K562 (cell line): ENCODE measurements around the gene HHLA2. TPM values are rescaled to one million over a fixed set of nuclear protein-coding genes. Genes with fewer than 3 reads are reported as not detected.

Experiments used
- CHD2 ChIP-seq: IDR thresholded peaks from 2 replicates; pipeline ENCODE4 v1.6.1; 2011; ENCODE audit warnings: low read depth, low read length
- ESRRB ChIP-seq: fragments of 250-450 bp; sonication (Bioruptor Pico); IDR thresholded peaks from 2 replicates; pipeline ENCODE4 v1.5.0; 2020; ENCODE audit warnings: mild to moderate bottlenecking, moderate library complexity, borderline replicate concordance
- LCOR ChIP-seq: sonication (generic); formaldehyde crosslinking; IDR thresholded peaks from 2 replicates; pipeline ENCODE4 v1.8.0; 2022; ENCODE audit warnings: mild to moderate bottlenecking, missing genetic modification reagents
- MXI1 ChIP-seq: IDR thresholded peaks from 2 replicates; pipeline ENCODE4 v1.6.1; 2011; ENCODE audit warnings: low read depth, mild to moderate bottlenecking, improper control_type of control experiment, low read length
- RAD51 ChIP-seq: fragments of 450-650 bp; IDR thresholded peaks from 2 replicates; pipeline ENCODE4 v1.7.1; 2016; ENCODE audit warnings: low read depth, mild to moderate bottlenecking, borderline replicate concordance
- SRSF9 ChIP-seq: fragments of 200-400 bp; formaldehyde crosslinking; IDR thresholded peaks from 2 replicates; pipeline ENCODE4 v1.6.1; 2017; ENCODE audit warnings: low read depth, low read length, borderline replicate concordance
- TEAD4 ChIP-seq, 2 experiments: sonication (generic) in 1 of 2; formaldehyde crosslinking in 1 of 2; IDR thresholded peaks; 2 replicates each; pipeline versions ENCODE4 v1.6.1 to v1.8.0; 2012 to 2022; ENCODE audit warnings: borderline replicate concordance in 1 of 2, inconsistent platforms in 1 of 2, low read length in 1 of 2, mild to moderate bottlenecking in 1 of 2, missing genetic modification reagents in 1 of 2
- TFAP4 ChIP-seq: sonication (generic); formaldehyde crosslinking; IDR thresholded peaks from 2 replicates; pipeline ENCODE4 v1.8.0; 2022; ENCODE audit warnings: missing genetic modification reagents, mild to moderate bottlenecking, moderate library complexity, borderline replicate concordance
- ZBTB2 ChIP-seq: fragments of 450-650 bp; IDR thresholded peaks from 2 replicates; pipeline ENCODE4 v1.6.1; 2016; ENCODE audit warnings: antibody characterized with exemption
- ZSCAN29 ChIP-seq: fragments of 450-650 bp; IDR thresholded peaks from 2 replicates; pipeline ENCODE4 v1.6.1; 2017
- polyA plus RNA-seq, 8 experiments: library from polyadenylated mRNA; depleted of rRNA in 4 of 8; stranded (reverse) in 5 of 8; unstranded in 3 of 8; fragments of >200 nt; fragmentation: Nextera tagmentation in 2 of 8; fragmentation: Illumina TruSeq in 1 of 8; extraction: Ambion mirVana in 2 of 8; extraction: Trizol in 1 of 8; gene quantifications; 2 replicates each; pipeline versions ENCODE4 v1.2.1 to v1.2.3, GENCODE V29; 2011 to 2014; ENCODE audit warnings: inconsistent platforms in 1 of 8, missing spikeins in 1 of 8
- total RNA-seq, 7 experiments: library from RNA; depleted of rRNA in 6 of 7; stranded (reverse); fragments of >200 nt in 6 of 7; fragmentation: Illumina TruSeq in 2 of 7; extraction: Trizol in 2 of 7; gene quantifications; 2 replicates each; pipeline versions ENCODE4 v1.2.1 to v1.2.3, GENCODE V29; 2011 to 2021; ENCODE audit warnings: low replicate concordance in 1 of 7
- TF ChIP-seq, protein P1 (sequence below): fragments of 450-650 bp; formaldehyde crosslinking; IDR thresholded peaks from 2 replicates; pipeline ENCODE4 v1.4.0; 2020; ENCODE audit warnings: mild to moderate bottlenecking, mixed read lengths
- TF ChIP-seq, protein P2 (sequence below): fragments of 250-450 bp; sonication (Bioruptor Pico); IDR thresholded peaks from 2 replicates; pipeline ENCODE4 v1.5.0; 2020; ENCODE audit warnings: mild to moderate bottlenecking, borderline replicate concordance
- TF ChIP-seq, protein P3 (sequence below): fragments of 450-650 bp; IDR thresholded peaks from one replicate; pipeline ENCODE4 v1.6.1; 2018; ENCODE audit warnings: mild to moderate bottlenecking, moderate library complexity; ENCODE audit not compliant: partially characterized antibody
- TF ChIP-seq, protein P4 (sequence below): fragments of 450-650 bp; IDR thresholded peaks from 2 replicates; pipeline ENCODE4 v1.6.1; 2016; ENCODE audit warnings: missing biosample characterization, missing genetic modification characterization

The HHLA2 gene
- total and polyA plus RNA-seq, 9 of the 15 experiments (the other 6 are each of a cell fraction or from before 2014, with no cell fraction given): 0.04 TPM; not detected in 7

DNA sequence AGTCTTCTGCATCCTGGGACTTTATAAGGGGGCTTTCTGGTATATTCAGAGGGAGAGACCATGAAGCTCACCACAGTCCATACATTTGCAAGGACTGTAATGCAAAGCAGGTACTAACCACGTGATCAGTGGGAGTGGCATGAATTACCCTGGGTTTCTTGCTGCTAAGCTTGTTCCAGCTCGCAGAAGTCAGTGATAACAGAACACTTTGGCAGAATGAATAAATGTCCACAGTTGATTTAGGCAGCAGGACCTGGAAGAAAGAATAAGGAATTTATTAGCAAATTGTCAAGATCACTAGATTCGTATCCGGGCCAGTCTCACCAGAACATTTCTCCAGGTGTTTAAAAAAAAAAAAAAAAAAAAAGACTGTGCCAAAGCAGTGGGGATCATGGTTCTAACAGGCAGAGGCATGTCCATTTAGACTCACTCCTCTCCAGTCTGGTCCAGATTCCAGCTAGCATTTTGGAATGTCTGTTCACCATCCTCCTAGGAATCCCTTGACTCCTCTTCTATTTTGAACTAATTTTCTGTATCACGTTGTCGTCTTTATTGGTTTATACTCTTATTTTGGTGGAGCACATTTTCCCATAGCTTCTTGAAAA, 24.5 kb downstream of the HHLA2 start (continued):
- TF ChIP-seq, protein P1, sequence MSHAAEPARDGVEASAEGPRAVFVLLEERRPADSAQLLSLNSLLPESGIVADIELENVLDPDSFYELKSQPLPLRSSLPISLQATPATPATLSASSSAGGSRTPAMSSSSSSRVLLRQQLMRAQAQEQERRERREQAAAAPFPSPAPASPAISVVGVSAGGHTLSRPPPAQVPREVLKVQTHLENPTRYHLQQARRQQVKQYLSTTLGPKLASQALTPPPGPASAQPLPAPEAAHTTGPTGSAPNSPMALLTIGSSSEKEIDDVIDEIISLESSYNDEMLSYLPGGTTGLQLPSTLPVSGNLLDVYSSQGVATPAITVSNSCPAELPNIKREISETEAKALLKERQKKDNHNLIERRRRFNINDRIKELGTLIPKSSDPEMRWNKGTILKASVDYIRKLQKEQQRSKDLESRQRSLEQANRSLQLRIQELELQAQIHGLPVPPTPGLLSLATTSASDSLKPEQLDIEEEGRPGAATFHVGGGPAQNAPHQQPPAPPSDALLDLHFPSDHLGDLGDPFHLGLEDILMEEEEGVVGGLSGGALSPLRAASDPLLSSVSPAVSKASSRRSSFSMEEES: peak; percentile 89
- TF ChIP-seq, protein P2, sequence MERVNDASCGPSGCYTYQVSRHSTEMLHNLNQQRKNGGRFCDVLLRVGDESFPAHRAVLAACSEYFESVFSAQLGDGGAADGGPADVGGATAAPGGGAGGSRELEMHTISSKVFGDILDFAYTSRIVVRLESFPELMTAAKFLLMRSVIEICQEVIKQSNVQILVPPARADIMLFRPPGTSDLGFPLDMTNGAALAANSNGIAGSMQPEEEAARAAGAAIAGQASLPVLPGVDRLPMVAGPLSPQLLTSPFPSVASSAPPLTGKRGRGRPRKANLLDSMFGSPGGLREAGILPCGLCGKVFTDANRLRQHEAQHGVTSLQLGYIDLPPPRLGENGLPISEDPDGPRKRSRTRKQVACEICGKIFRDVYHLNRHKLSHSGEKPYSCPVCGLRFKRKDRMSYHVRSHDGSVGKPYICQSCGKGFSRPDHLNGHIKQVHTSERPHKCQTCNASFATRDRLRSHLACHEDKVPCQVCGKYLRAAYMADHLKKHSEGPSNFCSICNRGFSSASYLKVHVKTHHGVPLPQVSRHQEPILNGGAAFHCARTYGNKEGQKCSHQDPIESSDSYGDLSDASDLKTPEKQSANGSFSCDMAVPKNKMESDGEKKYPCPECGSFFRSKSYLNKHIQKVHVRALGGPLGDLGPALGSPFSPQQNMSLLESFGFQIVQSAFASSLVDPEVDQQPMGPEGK (CRISPR knock-in tag): no peak
- TF ChIP-seq TEAD4 (IDR thresholded peaks at IDR 0.05; ENCODE audit: low read length): no peak
- TF ChIP-seq TEAD4 (CRISPR knock-in tag; IDR thresholded peaks at IDR 0.05; ENCODE audit: borderline replicate concordance): no peak
- no peak for TF ChIP-seq ZSCAN29
- TF ChIP-seq ZBTB2: no peak
- no peak for TF ChIP-seq CHD2
- TF ChIP-seq, protein P3, sequence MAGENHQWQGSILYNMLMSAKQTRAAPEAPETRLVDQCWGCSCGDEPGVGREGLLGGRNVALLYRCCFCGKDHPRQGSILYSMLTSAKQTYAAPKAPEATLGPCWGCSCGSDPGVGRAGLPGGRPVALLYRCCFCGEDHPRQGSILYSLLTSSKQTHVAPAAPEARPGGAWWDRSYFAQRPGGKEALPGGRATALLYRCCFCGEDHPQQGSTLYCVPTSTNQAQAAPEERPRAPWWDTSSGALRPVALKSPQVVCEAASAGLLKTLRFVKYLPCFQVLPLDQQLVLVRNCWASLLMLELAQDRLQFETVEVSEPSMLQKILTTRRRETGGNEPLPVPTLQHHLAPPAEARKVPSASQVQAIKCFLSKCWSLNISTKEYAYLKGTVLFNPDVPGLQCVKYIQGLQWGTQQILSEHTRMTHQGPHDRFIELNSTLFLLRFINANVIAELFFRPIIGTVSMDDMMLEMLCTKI: no peak
- no peak for TF ChIP-seq TFAP4 (CRISPR knock-in tag)
- no peak for TF ChIP-seq LCOR (CRISPR knock-in tag)
- peak; percentile 47; the same call in 1 of the 2 replicates for TF ChIP-seq RAD51
- TF ChIP-seq ESRRB (CRISPR knock-in tag): no peak
- TF ChIP-seq MXI1: no peak
- TF ChIP-seq, protein P4, sequence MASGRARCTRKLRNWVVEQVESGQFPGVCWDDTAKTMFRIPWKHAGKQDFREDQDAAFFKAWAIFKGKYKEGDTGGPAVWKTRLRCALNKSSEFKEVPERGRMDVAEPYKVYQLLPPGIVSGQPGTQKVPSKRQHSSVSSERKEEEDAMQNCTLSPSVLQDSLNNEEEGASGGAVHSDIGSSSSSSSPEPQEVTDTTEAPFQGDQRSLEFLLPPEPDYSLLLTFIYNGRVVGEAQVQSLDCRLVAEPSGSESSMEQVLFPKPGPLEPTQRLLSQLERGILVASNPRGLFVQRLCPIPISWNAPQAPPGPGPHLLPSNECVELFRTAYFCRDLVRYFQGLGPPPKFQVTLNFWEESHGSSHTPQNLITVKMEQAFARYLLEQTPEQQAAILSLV (tag): no peak
- no peak for TF ChIP-seq SRSF9
